CD4-positive, alpha-beta T cell treated with Interferon gamma for 1 hour (primary cell): ENCODE results near the gene EPAS1.
A peak's percentile ranks its signal among the peaks of the same experiment; 100 is the strongest.

Source experiments
- DNase-seq: peaks from one replicate; pipeline ENCODE4 v3.0.0-alpha.2; 2020

EPAS1 gene

GRCh38 chr2:46342566-46343315 is 45.5 kb downstream of the EPAS1 start:
- no peak for DNase-seq

- no peak for DNase-seq
Observed at GRCh38 chr2:46344706-46345105, 47.5 kb downstream of the EPAS1 start.

GRCh38 chr2:46345775-46346174 is 48.6 kb downstream of the EPAS1 start:
- DNase-seq, result no peak

- no peak for DNase-seq
Observed at GRCh38 chr2:46346719-46347118, 49.5 kb downstream of the EPAS1 start.

- no peak for DNase-seq
Observed at GRCh38 chr2:46347648-46348280, 50.6 kb downstream of the EPAS1 start.

GRCh38 chr2:46349115-46349547 is 51.9 kb downstream of the EPAS1 start:
- no peak for DNase-seq

GRCh38 chr2:46350029-46350689 is 53.0 kb downstream of the EPAS1 start:
- DNase-seq, result no peak

GRCh38 chr2:46351098-46351749 is 54.0 kb downstream of the EPAS1 start:
- DNase-seq, result no peak

- peak; percentile 70 for DNase-seq
Observed at GRCh38 chr2:46351750-46352138, 54.5 kb downstream of the EPAS1 start.

GRCh38 chr2:46352621-46353020 is 55.4 kb downstream of the EPAS1 start:
- no peak for DNase-seq

- no peak for DNase-seq
Observed at GRCh38 chr2:46353509-46353908, 56.3 kb downstream of the EPAS1 start.

GRCh38 chr2:46355756-46356155 is 58.5 kb downstream of the EPAS1 start:
- DNase-seq, result no peak

- no peak for DNase-seq
Observed at GRCh38 chr2:46356991-46357390, 59.8 kb downstream of the EPAS1 start.

GRCh38 chr2:46358713-46359112 is 61.5 kb downstream of the EPAS1 start:
- no peak for DNase-seq

GRCh38 chr2:46360303-46360702 is 63.1 kb downstream of the EPAS1 start:
- DNase-seq, result no peak

GRCh38 chr2:46361920-46362666 is 64.9 kb downstream of the EPAS1 start:
- DNase-seq, result no peak

- no peak for DNase-seq
Observed at GRCh38 chr2:46362667-46363012, 65.4 kb downstream of the EPAS1 start.

GRCh38 chr2:46363535-46364170 is 66.4 kb downstream of the EPAS1 start:
- no peak for DNase-seq

GRCh38 chr2:46364797-46365457 is 67.7 kb downstream of the EPAS1 start:
- no peak for DNase-seq

GRCh38 chr2:46365913-46366667 is 68.9 kb downstream of the EPAS1 start:
- no peak for DNase-seq

GRCh38 chr2:46366668-46367052 is 69.5 kb downstream of the EPAS1 start:
- DNase-seq, result no peak
